H1 (cell line): ENCODE results near the gene SPIRE1. TPM values are rescaled to one million over a fixed set of nuclear protein-coding genes. Genes with fewer than 3 reads are reported as not detected.

Experiments
- CTCF ChIA-PET: fragments of 300-600 bp; sonication (Branson Sonifier 250); formaldehyde crosslinking; loops from one replicate; lab custom pipeline; 2021; ENCODE audit not compliant: partially characterized antibody; lab: Charles Lee
- POLR2A ChIA-PET: fragments of 300-600 bp; sonication (Branson Sonifier 250); formaldehyde crosslinking; loops from one replicate; lab custom pipeline; 2021; ENCODE audit warnings: inconsistent platforms; ENCODE audit not compliant: partially characterized antibody; lab: Charles Lee
- DNase-seq, 2 experiments: peaks; one replicate each; pipeline versions ENCODE4 v3.0.0 to v3.0.0-alpha.2; 2010 to 2022; ENCODE audit warnings: low spot score in 2 of 2, low read depth in 1 of 2, mixed read lengths in 1 of 2
- FAIRE-seq: peaks from 2 replicates; lab custom pipeline; 2011; peaks lifted over from hg19 to GRCh38; lab: Jason Lieb, UNC
- H2AFZ ChIP-seq: 2 replicates; pipeline ENCODE4 v1.8.1; 2012; ENCODE audit warnings: low read length, inconsistent platforms
- H2AK5ac ChIP-seq: 2 replicates; pipeline ENCODE4 v1.6.1; 2013; ENCODE audit warnings: low read depth, low read length
- H2BK120ac ChIP-seq: replicated peaks from 2 replicates; pipeline ENCODE3; 2013; ENCODE audit warnings: low read depth, low read length, inconsistent platforms
- H2BK12ac ChIP-seq: 2 replicates; pipeline ENCODE4 v1.6.1; 2013; ENCODE audit warnings: low read depth, low read length
- H2BK15ac ChIP-seq: 2 replicates; pipeline ENCODE4 v1.6.1; 2013; ENCODE audit warnings: low read length
- H2BK20ac ChIP-seq: 2 replicates; pipeline ENCODE4 v1.6.1; 2013; ENCODE audit warnings: low read length
- H2BK5ac ChIP-seq: 2 replicates; pipeline ENCODE4 v1.6.1; 2013; ENCODE audit warnings: low read depth, low read length
- H3K14ac ChIP-seq: 2 replicates; pipeline ENCODE4 v1.6.1; 2013; ENCODE audit warnings: inconsistent platforms; ENCODE audit not compliant: insufficient read length
- H3K18ac ChIP-seq: 2 replicates; pipeline ENCODE4 v1.6.1; 2013; ENCODE audit warnings: low read length; ENCODE audit errors: extremely low read depth
- H3K23ac ChIP-seq: 2 replicates; pipeline ENCODE4 v1.6.1; 2013; ENCODE audit warnings: inconsistent platforms; ENCODE audit not compliant: insufficient read length
- H3K23me2 ChIP-seq: 2 replicates; pipeline ENCODE4 v1.6.1; 2013; ENCODE audit warnings: low read depth, low read length
- H3K27ac ChIP-seq: 2 replicates; pipeline ENCODE4 v1.6.1; 2011; ENCODE audit warnings: low read depth, low read length, inconsistent platforms
- H3K27me3 ChIP-seq, 4 experiments: replicated peaks in 1 of 4; 1 replicate in 1 of 4; 2 replicates in 3 of 4; pipeline versions ENCODE4 v1.6.1 to v1.8.1; 2011 to 2013; ENCODE audit warnings: low read length in 3 of 4, mild to moderate bottlenecking in 3 of 4, inconsistent platforms in 2 of 4, mixed read lengths in 2 of 4, moderate library complexity in 1 of 4; ENCODE audit not compliant: control insufficient read depth in 3 of 4, insufficient read depth in 3 of 4; ENCODE audit errors: extremely low read depth in 1 of 4
- H3K36me3 ChIP-seq, 4 experiments: 2 replicates each; pipeline versions ENCODE4 v1.6.1 to v1.8.1; 2011 to 2013; ENCODE audit warnings: mild to moderate bottlenecking in 4 of 4, low read length in 3 of 4, moderate library complexity in 2 of 4, control low read depth in 1 of 4, inconsistent platforms in 1 of 4; ENCODE audit not compliant: insufficient read depth in 4 of 4, control insufficient read depth in 2 of 4
- H3K4ac ChIP-seq: replicated peaks from 2 replicates; pipeline ENCODE3; 2013; ENCODE audit warnings: low read length, low read depth, mixed read lengths, inconsistent platforms; ENCODE audit not compliant: insufficient read length
- H3K4me1 ChIP-seq, 4 experiments: replicated peaks in 1 of 4; 1 replicate in 1 of 4; 2 replicates in 3 of 4; pipeline versions ENCODE4 v1.6.1 to v1.8.1; 2011 to 2013; ENCODE audit warnings: low read length in 3 of 4, inconsistent platforms in 2 of 4, mixed read lengths in 1 of 4; ENCODE audit not compliant: insufficient read depth in 4 of 4, control insufficient read depth in 3 of 4
- H3K4me2 ChIP-seq, 2 experiments: 2 replicates each; pipeline versions ENCODE4 v1.6.1 to v1.8.1; 2011 to 2013; ENCODE audit warnings: low read depth in 2 of 2, low read length in 2 of 2, control low read depth in 1 of 2, inconsistent platforms in 1 of 2, mild to moderate bottlenecking in 1 of 2; ENCODE audit not compliant: insufficient read depth in 1 of 2
- H3K4me3 ChIP-seq, 4 experiments: fragments of 200-600, 300-600 bp in 1 of 4; sonication (generic), shearing (Covaris generic), sonication (Bioruptor Twin) in 1 of 4; 2 replicates each; pipeline versions ENCODE4 v1.5.1 to v1.8.1; 2011 to 2016; ENCODE audit warnings: low read length in 4 of 4, low read depth in 3 of 4, control low read depth in 2 of 4, inconsistent platforms in 2 of 4, mild to moderate bottlenecking in 2 of 4, mixed read lengths in 1 of 4, moderate library complexity in 1 of 4; ENCODE audit not compliant: insufficient read depth in 2 of 4; ENCODE audit errors: extremely low read depth in 1 of 4
- H3K56ac ChIP-seq: replicated peaks from 2 replicates; pipeline ENCODE3; 2013; ENCODE audit warnings: low read depth, mild to moderate bottlenecking, mixed read lengths, low read length, inconsistent platforms; ENCODE audit not compliant: insufficient read length
- H3K79me1 ChIP-seq: 2 replicates; pipeline ENCODE4 v1.6.1; 2013; ENCODE audit warnings: low read depth, low read length, control low read depth
- H3K79me2 ChIP-seq, 2 experiments: 2 replicates each; pipeline versions ENCODE4 v1.6.1 to v1.8.1; 2012 to 2013; ENCODE audit warnings: low read length in 2 of 2, mild to moderate bottlenecking in 2 of 2, inconsistent platforms in 1 of 2; ENCODE audit not compliant: insufficient read depth in 2 of 2, control insufficient read depth in 1 of 2
- H3K9ac ChIP-seq, 4 experiments: replicated peaks in 1 of 4; 1 replicate in 1 of 4; 2 replicates in 3 of 4; pipeline versions ENCODE4 v1.6.1 to v1.8.1; 2011 to 2013; ENCODE audit warnings: low read depth in 3 of 4, low read length in 3 of 4, control low read depth in 2 of 4, mild to moderate bottlenecking in 2 of 4, moderate library complexity in 2 of 4, inconsistent platforms in 1 of 4; ENCODE audit errors: extremely low read depth in 1 of 4
- H3K9me3 ChIP-seq, 2 experiments: 2 replicates each; pipeline versions ENCODE4 v1.6.1 to v1.8.1; 2012 to 2013; ENCODE audit warnings: mild to moderate bottlenecking in 2 of 2, moderate library complexity in 2 of 2, control low read depth in 1 of 2, inconsistent platforms in 1 of 2, low read depth in 1 of 2, low read length in 1 of 2, mixed read lengths in 1 of 2; ENCODE audit not compliant: insufficient read depth in 2 of 2
- H4K20me1 ChIP-seq, 2 experiments: replicated peaks in 1 of 2; 2 replicates each; pipeline versions ENCODE3 to v1.8.1; 2011 to 2013; ENCODE audit warnings: inconsistent platforms in 2 of 2, low read length in 2 of 2, mild to moderate bottlenecking in 1 of 2; ENCODE audit not compliant: insufficient read depth in 2 of 2, control insufficient read depth in 1 of 2
- H4K5ac ChIP-seq: 2 replicates; pipeline ENCODE4 v1.6.1; 2013; ENCODE audit warnings: low read length, low read depth, mixed read lengths, inconsistent platforms; ENCODE audit not compliant: insufficient read length
- H4K8ac ChIP-seq: 2 replicates; pipeline ENCODE4 v1.8.0; 2013; ENCODE audit warnings: mild to moderate bottlenecking, moderate library complexity, low read length, inconsistent platforms; ENCODE audit not compliant: insufficient read depth; ENCODE audit errors: extremely low read depth
- H4K91ac ChIP-seq: replicated peaks from 2 replicates; pipeline ENCODE3; 2013; ENCODE audit warnings: low read length, mixed read lengths, inconsistent platforms; ENCODE audit not compliant: insufficient read length
- BACH1 ChIP-seq: IDR thresholded peaks from 2 replicates; pipeline ENCODE4 v1.6.1; 2012; ENCODE audit warnings: low read length, improper control_type of control experiment
- CBX8 ChIP-seq: fragments of 300-800, 300-1000 bp; sonication (generic); IDR thresholded peaks from 2 replicates; pipeline ENCODE4 v1.7.1; 2016; ENCODE audit warnings: low read depth, low read length, borderline replicate concordance
- CEBPB ChIP-seq: IDR thresholded peaks from 2 replicates; pipeline ENCODE4 v1.6.1; 2012; ENCODE audit warnings: low read depth, low read length
- CHD1 ChIP-seq: IDR thresholded peaks from 2 replicates; pipeline ENCODE4 v1.6.1; 2012; ENCODE audit warnings: low read depth, low read length, improper control_type of control experiment
- MAFK ChIP-seq: IDR thresholded peaks from 2 replicates; pipeline ENCODE4 v1.6.1; 2012; ENCODE audit warnings: low read depth, mild to moderate bottlenecking, improper control_type of control experiment, low read length
- ZNF274 ChIP-seq: IDR thresholded peaks from 2 replicates; pipeline ENCODE4 v1.7.0; 2012; ENCODE audit warnings: low read length, borderline replicate concordance; ENCODE audit errors: extremely low read depth
- WGBS, 2 experiments: shearing (Covaris generic) in 1 of 2; methylation state at CpG; one replicate each; pipeline versions ENCODE4 v1.1.6 to v1.1.7; 2013 to 2015; ENCODE audit warnings: low lambda C conversion rate in 2 of 2, mixed read lengths in 2 of 2, inconsistent platforms in 1 of 2, low coverage in 1 of 2, missing lambda C conversion rate in 1 of 2; ENCODE audit not compliant: insufficient replicate concordance in 2 of 2, insufficient coverage in 1 of 2, insufficient read length in 1 of 2; ENCODE audit errors: extremely low coverage in 1 of 2, missing lambda C conversion rate in 1 of 2; 5-methylcytosine and 5-hydroxymethylcytosine counted together
- polyA plus RNA-seq, 7 experiments: library from polyadenylated mRNA; depleted of rRNA in 3 of 7; stranded (reverse) in 5 of 7; unstranded in 2 of 7; fragments of >200 nt in 5 of 7; fragments of 200-250 nt in 2 of 7; gene quantifications; 1 replicate in 5 of 7; 2 replicates in 1 of 7; 4 replicates in 1 of 7; pipeline versions ENCODE4 v1.2.1 to v1.2.3, GENCODE V29; 2011 to 2013; ENCODE audit warnings: missing spikeins in 2 of 7, mixed read lengths in 2 of 7
- total RNA-seq: library from RNA; stranded (reverse); fragmentation: NEBNext Ultra II Directional; extraction: Animal tissue kit (Norgen Biotek cat#: 25700); gene quantifications from 2 replicates; pipeline ENCODE4 v1.2.1, GENCODE V29; 2021
- TF ChIP-seq, protein P1 (sequence below): IDR thresholded peaks from 2 replicates; pipeline ENCODE4 v1.6.1; 2011; ENCODE audit warnings: low read length, improper control_type of control experiment

The SPIRE1 gene
- total and polyA plus RNA-seq, 2 of the 8 experiments (the other 6 are each of a cell fraction or from before 2014, with no cell fraction given), result 6.0 to 21.5 TPM

DNA sequence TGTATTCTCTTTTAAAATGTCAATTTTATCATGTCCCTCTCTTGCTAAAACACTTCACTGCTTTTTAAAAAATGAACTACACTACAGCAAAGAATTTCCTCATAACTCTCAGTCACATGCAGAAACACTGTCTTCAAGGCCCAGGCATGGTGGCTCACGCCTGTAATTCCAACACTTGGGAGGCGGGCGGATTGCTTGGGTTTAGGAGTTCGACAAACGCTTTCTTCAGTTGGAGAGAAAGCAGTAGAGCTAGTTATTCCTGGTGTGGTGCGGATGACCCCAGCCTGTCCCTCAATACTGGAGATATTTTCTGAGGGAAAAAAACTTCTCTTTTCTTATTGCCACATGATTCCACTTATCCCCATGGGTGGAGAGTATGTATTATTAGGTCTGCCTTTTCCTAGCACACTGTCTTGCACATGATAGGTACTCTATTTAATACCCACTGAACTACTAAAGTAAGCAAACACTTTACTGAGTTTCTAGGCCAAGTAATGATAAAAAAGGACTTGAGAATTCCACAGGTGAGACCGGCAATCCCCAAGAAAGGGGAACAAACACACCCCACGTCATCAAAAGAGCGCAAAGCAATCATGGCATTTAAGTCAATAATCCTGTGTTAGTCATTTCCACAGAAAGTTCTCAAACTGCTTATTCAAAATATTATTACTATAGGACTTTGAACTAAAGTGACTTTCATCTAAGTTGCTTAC is 77.1 kb downstream of the SPIRE1 start:
- Histone ChIP-seq H2BK120ac (no peak overlapping the region), H3K23ac (no peak overlapping the region), H2BK15ac (no peak overlapping the region), H2BK5ac (no peak overlapping the region), H3K18ac (no peak overlapping the region), H3K14ac (no peak overlapping the region), H3K27me3 (no peaks in the 10 kb centered on the region), H4K91ac (no peak overlapping the region), H3K79me1 (no peaks in the 10 kb centered on the region), H2AK5ac (no peak overlapping the region), H3K56ac (no peak overlapping the region), H3K4ac (no peak overlapping the region), H4K20me1 (no peaks in the 10 kb centered on the region), H3K9me3 (no peaks in the 10 kb centered on the region), H4K5ac (no peak overlapping the region), H3K9ac (no peak overlapping the region), H2AFZ (no peak overlapping the region), H4K8ac (no peak overlapping the region), H3K36me3 (no peaks in the 10 kb centered on the region), H3K27ac (no peak overlapping the region), H3K4me1 (no peaks in the 10 kb centered on the region), H2BK20ac (no peak overlapping the region), H3K4me2 (no peak overlapping the region), H3K4me3 (no peak overlapping the region), H3K23me2 (no peaks in the 10 kb centered on the region), H3K79me2 (no peaks in the 10 kb centered on the region), H2BK12ac (no peak overlapping the region)
- POLR2A ChIA-PET, result no interaction called here
- WGBS, 2 experiments, result 92% methylated on average over 9 of the region's 9 CpGs; no CpG with 5 or more reads in 1 of the 2 experiments
- CTCF ChIA-PET, result no interaction called here
- FAIRE-seq (no peak), DNase-seq (no peak)
- TF ChIP-seq CBX8 (no peak), BACH1 (no peak), CEBPB (no peak), MAFK (no peak), CHD1 (no peak), ZNF274 (no peak)
- TF ChIP-seq, protein P1, sequence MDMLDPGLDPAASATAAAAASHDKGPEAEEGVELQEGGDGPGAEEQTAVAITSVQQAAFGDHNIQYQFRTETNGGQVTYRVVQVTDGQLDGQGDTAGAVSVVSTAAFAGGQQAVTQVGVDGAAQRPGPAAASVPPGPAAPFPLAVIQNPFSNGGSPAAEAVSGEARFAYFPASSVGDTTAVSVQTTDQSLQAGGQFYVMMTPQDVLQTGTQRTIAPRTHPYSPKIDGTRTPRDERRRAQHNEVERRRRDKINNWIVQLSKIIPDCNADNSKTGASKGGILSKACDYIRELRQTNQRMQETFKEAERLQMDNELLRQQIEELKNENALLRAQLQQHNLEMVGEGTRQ, result no peak
